ENCODE measurements around the gene RHOC.

DNA sequence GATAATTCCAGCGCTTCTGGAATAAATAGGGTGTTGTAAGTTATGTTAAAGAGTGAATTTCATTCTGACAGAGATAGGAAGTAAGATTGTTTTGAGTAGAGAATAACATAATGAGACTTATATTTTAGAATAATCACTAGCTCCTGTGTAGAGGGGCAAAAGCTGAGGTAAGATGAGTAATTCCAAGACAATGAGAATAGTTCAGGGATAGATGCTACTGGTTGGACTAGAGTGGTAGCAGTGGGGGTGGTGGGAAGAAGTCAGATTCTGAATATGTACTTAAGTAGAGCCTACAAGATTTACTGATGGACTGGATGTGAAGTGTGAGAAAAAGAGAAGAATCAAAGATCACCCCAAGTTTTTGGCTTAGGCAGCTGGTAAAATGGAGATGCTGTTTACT, 55.7 kb downstream of the RHOC start:
- TF ChIP-seq, protein P1, sequence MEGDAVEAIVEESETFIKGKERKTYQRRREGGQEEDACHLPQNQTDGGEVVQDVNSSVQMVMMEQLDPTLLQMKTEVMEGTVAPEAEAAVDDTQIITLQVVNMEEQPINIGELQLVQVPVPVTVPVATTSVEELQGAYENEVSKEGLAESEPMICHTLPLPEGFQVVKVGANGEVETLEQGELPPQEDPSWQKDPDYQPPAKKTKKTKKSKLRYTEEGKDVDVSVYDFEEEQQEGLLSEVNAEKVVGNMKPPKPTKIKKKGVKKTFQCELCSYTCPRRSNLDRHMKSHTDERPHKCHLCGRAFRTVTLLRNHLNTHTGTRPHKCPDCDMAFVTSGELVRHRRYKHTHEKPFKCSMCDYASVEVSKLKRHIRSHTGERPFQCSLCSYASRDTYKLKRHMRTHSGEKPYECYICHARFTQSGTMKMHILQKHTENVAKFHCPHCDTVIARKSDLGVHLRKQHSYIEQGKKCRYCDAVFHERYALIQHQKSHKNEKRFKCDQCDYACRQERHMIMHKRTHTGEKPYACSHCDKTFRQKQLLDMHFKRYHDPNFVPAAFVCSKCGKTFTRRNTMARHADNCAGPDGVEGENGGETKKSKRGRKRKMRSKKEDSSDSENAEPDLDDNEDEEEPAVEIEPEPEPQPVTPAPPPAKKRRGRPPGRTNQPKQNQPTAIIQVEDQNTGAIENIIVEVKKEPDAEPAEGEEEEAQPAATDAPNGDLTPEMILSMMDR (IDR thresholded peaks at IDR 0.05) = no peak
- no peak for TF ChIP-seq POLR2AphosphoS5 (IDR thresholded peaks at IDR 0.05; ENCODE audit: insufficient read depth in 1 of 2, low read depth in 1 of 2)
